HepG2 (cell line): ENCODE measurements around the gene ZNF593OS. TPM values are rescaled to one million over a fixed set of nuclear protein-coding genes. Genes with fewer than 3 reads are reported as not detected.

ENCODE experiments used
- ATAC-seq: fragments of 200-7000 bp; cut with Tn5 transposase; 3 replicates; pipeline ENCODE4 v1.9.1; 2020; ENCODE audit warnings: mild to moderate bottlenecking, moderate library complexity
- BruUV-seq: library from RNA; stranded (reverse); fragments of 400-500 nt; replicated peaks from 2 replicates; lab custom pipeline; 2021; lab: Mats Ljungman, UMichigan
- CTCF ChIA-PET: fragments of 300-600 bp; formaldehyde crosslinking; extraction: SDS; loops from one replicate; lab custom pipeline; 2021; ENCODE audit warnings: low total read pairs, inconsistent platforms, low intra/inter-chr PET ratio; lab: Yijun Ruan, JAX
- POLR2A ChIA-PET: fragments of 350-600 bp; sonication (Branson Sonifier 250); formaldehyde crosslinking; loops from one replicate; lab custom pipeline; 2020; ENCODE audit warnings: antibody characterized with exemption, inconsistent platforms; lab: Yijun Ruan, JAX
- DNase-seq: peaks from one replicate; pipeline ENCODE4 v3.0.0-alpha.2; 2015; ENCODE audit warnings: low spot score
- FAIRE-seq: peaks from 3 replicates; lab custom pipeline; 2011; peaks lifted over from hg19 to GRCh38; lab: Jason Lieb, UNC
- H2AFZ ChIP-seq: one replicate; pipeline ENCODE4 v1.6.1; 2011; ENCODE audit warnings: low read length, inconsistent platforms
- H3K27ac ChIP-seq: fragments of 300-600 bp; 3 replicates; pipeline ENCODE4 v1.8.0; 2011; ENCODE audit warnings: mixed run types, mild to moderate bottlenecking, mixed read lengths, low read length, inconsistent platforms; ENCODE audit not compliant: insufficient read depth; ENCODE audit errors: extremely low read length
- H3K27me3 ChIP-seq, 2 experiments: fragments of 200-600 bp in 1 of 2; 2 replicates in 1 of 2; 3 replicates in 1 of 2; pipeline versions ENCODE4 v1.6.0 to v1.8.0; 2011; ENCODE audit warnings: low read length in 2 of 2, mild to moderate bottlenecking in 2 of 2, moderate library complexity in 2 of 2, inconsistent platforms in 1 of 2; ENCODE audit not compliant: insufficient read depth in 2 of 2, control insufficient read depth in 1 of 2
- H3K36me3 ChIP-seq, 2 experiments: fragments of 200-600 bp in 1 of 2; replicated peaks in 1 of 2; 2 replicates in 1 of 2; 3 replicates in 1 of 2; pipeline versions ENCODE4 v1.5.1 to v1.8.0; 2011; ENCODE audit warnings: low read length in 2 of 2, inconsistent platforms in 1 of 2; ENCODE audit not compliant: insufficient read depth in 2 of 2, control insufficient read depth in 1 of 2
- H3K4me1 ChIP-seq: 2 replicates; pipeline ENCODE4 v1.5.1; 2012; ENCODE audit warnings: low read length, inconsistent platforms; ENCODE audit not compliant: insufficient read depth
- H3K4me2 ChIP-seq: 2 replicates; pipeline ENCODE4 v1.6.0; 2011; ENCODE audit warnings: low read depth, low read length, inconsistent platforms
- H3K4me3 ChIP-seq, 3 experiments: fragments of 200-600 bp in 1 of 3; sonication (generic), shearing (Covaris generic) in 1 of 3; replicated peaks in 1 of 3; 2 replicates each; pipeline ENCODE4 v1.5.1; 2011 to 2016; ENCODE audit warnings: low read length in 3 of 3, inconsistent platforms in 2 of 3, low read depth in 2 of 3, mild to moderate bottlenecking in 2 of 3, control low read depth in 1 of 3, mixed read lengths in 1 of 3; ENCODE audit not compliant: insufficient read depth in 1 of 3
- H3K79me2 ChIP-seq: one replicate; pipeline ENCODE4 v1.6.1; 2011; ENCODE audit warnings: low read length, inconsistent platforms; ENCODE audit not compliant: insufficient read depth
- H3K9ac ChIP-seq: 2 replicates; pipeline ENCODE4 v1.6.0; 2011; ENCODE audit warnings: mild to moderate bottlenecking, low read depth, low read length, inconsistent platforms; ENCODE audit not compliant: insufficient read depth
- H3K9me3 ChIP-seq: 2 replicates; pipeline ENCODE4 v1.5.1; 2012; ENCODE audit warnings: mild to moderate bottlenecking, low read length
- H4K20me1 ChIP-seq: 2 replicates; pipeline ENCODE4 v1.6.0; 2011; ENCODE audit warnings: inconsistent platforms, mild to moderate bottlenecking, low read length, moderate library complexity; ENCODE audit not compliant: insufficient read depth
- ATF5 ChIP-seq: sonication (generic); formaldehyde crosslinking; IDR thresholded peaks from 2 replicates; pipeline ENCODE4 v1.4.0; 2020; ENCODE audit warnings: mild to moderate bottlenecking, low read depth, missing genetic modification reagents
- MAFK ChIP-seq, 2 experiments: IDR thresholded peaks in 1 of 2; conservative IDR thresholded peaks in 1 of 2; 2 replicates each; pipeline ENCODE4 v1.6.1; 2011; ENCODE audit warnings: improper control_type of control experiment in 2 of 2, low read length in 2 of 2
- POGK ChIP-seq: sonication (generic); formaldehyde crosslinking; conservative IDR thresholded peaks from 2 replicates; pipeline ENCODE4 v1.8.0; 2022; ENCODE audit warnings: mild to moderate bottlenecking, moderate library complexity, missing genetic modification reagents
- RFX1 ChIP-seq: fragments of 450-650 bp; IDR thresholded peaks from 2 replicates; pipeline ENCODE4 v1.6.1; 2017
- SMAD1 ChIP-seq: sonication (generic); formaldehyde crosslinking; IDR thresholded peaks from 2 replicates; pipeline ENCODE4 v1.4.0; 2020; ENCODE audit warnings: missing genetic modification reagents, low read depth, mild to moderate bottlenecking, borderline replicate concordance
- TIGD3 ChIP-seq: sonication (generic); formaldehyde crosslinking; IDR thresholded peaks from 2 replicates; pipeline ENCODE4 v1.5.1; 2020; ENCODE audit warnings: mild to moderate bottlenecking, missing genetic modification reagents, borderline replicate concordance
- ZNF264 ChIP-seq: sonication (generic); formaldehyde crosslinking; IDR thresholded peaks from 2 replicates; pipeline ENCODE4 v1.4.0; 2020; ENCODE audit warnings: missing genetic modification reagents
- WGBS: methylation state at CpG from one replicate; pipeline ENCODE4 v1.1.6; 2017; ENCODE audit warnings: low lambda C conversion rate; 5-methylcytosine and 5-hydroxymethylcytosine counted together
- in situ Hi-C: cut with HindIII; loops from 2 replicates; pipeline ENCODE4 v1.10.0; 2017; ENCODE audit warnings: low pct_unique_long_range_greater_than_20kb; ENCODE audit not compliant: extremely low pct_ligation_motif_present
- intact Hi-C: fragments of 100-400 bp; cut with micrococcal nuclease; formaldehyde crosslinking; loops from one replicate; pipeline ENCODE4 v1.10.0; 2022; ENCODE audit not compliant: unreplicated experiment
- polyA plus RNA-seq, 8 experiments: library from polyadenylated mRNA; depleted of rRNA in 3 of 8; stranded (reverse) in 7 of 8; unstranded in 1 of 8; fragments of >200 nt; fragmentation: Illumina TruSeq in 4 of 8; extraction: Trizol in 4 of 8; gene quantifications; 2 replicates each; pipeline versions ENCODE4 v1.2.1 to v1.2.3, GENCODE V29; 2011 to 2016; ENCODE audit warnings: low read depth in 4 of 8, missing spikeins in 1 of 8, mixed read lengths in 1 of 8; ENCODE audit not compliant: insufficient read depth in 1 of 8
- total RNA-seq, 5 experiments: library from RNA; depleted of rRNA; stranded (reverse); fragments of >200 nt; fragmentation: Illumina TruSeq; extraction: Trizol; gene quantifications; 2 replicates each; pipeline ENCODE4 v1.2.3, GENCODE V29; 2016; ENCODE audit warnings: low read depth in 1 of 5

ZNF593OS gene
- total and polyA plus RNA-seq, 2 of the 13 experiments (the other 11 are each of a cell fraction or from before 2014, with no cell fraction given): not detected

GRCh38 chr1:26195805-26196204 is 24.2 kb upstream of the ZNF593OS start:
- H3K4me1 ChIP-seq: no peaks in the 10 kb centered on the region
- no peak overlapping the region for H3K4me2 ChIP-seq
- TF ChIP-seq POGK (no peak), MAFK (conservative IDR thresholded peaks at IDR 0.05 in 1 of 2, IDR thresholded peaks at IDR 0.05 in 1 of 2; ENCODE audit: low read length in 2 of 2) (peak; percentile 21 to 31; a peak in 1 of 4 replicates)
- no peak for FAIRE-seq
- ATAC-seq: no peak
- H3K27me3 ChIP-seq: peaks cover 0 to 31% of the 10 kb centered on the region in 2 experiments; a peak in 2 of 5 replicates
- no TSS peak for BruUV-seq
- H3K4me3 ChIP-seq: no peak overlapping the region
- no peak overlapping the region for H3K27ac ChIP-seq
- intact Hi-C loops: no loop called here
- no peak overlapping the region for H3K9ac ChIP-seq
- no peaks in the 10 kb centered on the region for H3K36me3 ChIP-seq
- no peak overlapping the region for H2AFZ ChIP-seq
- no peaks in the 10 kb centered on the region for H3K9me3 ChIP-seq
- no peak for DNase-seq
- CTCF ChIA-PET: no interaction called here
- no peaks in the 10 kb centered on the region for H3K79me2 ChIP-seq
- POLR2A ChIA-PET: no interaction called here
- in situ Hi-C loops: no loop called here
- H4K20me1 ChIP-seq: no peaks in the 10 kb centered on the region
- WGBS: 69% methylated on average over 3 of the region's 3 CpGs

- CTCF ChIA-PET: no interaction called here
- BruUV-seq: no TSS peak
- no peaks in the 10 kb centered on the region for H4K20me1 ChIP-seq
- no peak overlapping the region for H2AFZ ChIP-seq
- no peak overlapping the region for H3K27ac ChIP-seq
- no peak overlapping the region for H3K4me3 ChIP-seq
- 22% methylated on average over 3 of the region's 3 CpGs for WGBS
- FAIRE-seq: no peak
- ATAC-seq: no peak
- H3K79me2 ChIP-seq: no peaks in the 10 kb centered on the region
- H3K27me3 ChIP-seq: peaks cover 0 to 11% of the 10 kb centered on the region in 2 experiments; a peak in 2 of 5 replicates
- DNase-seq: no peak
- TF ChIP-seq ZNF264 (no peak), RFX1 (no peak), ATF5 (CRISPR knock-in tag) (no peak), SMAD1 (CRISPR knock-in tag) (no peak), TIGD3 (CRISPR knock-in tag) (no peak)
- H3K36me3 ChIP-seq: 0 out of 5 replicates have a peak, but pooled peaks cover 0 to 2% of the 10 kb centered on the region in 2 experiments
- no peak overlapping the region for H3K4me2 ChIP-seq
- POLR2A ChIA-PET: no interaction called here
- H3K9me3 ChIP-seq: no peaks in the 10 kb centered on the region
- H3K4me1 ChIP-seq: no peaks in the 10 kb centered on the region
- in situ Hi-C loops (no loop called here), intact Hi-C loops (no loop called here)
- no peak overlapping the region for H3K9ac ChIP-seq
These were observed 20.1 kb upstream of the ZNF593OS start for GRCh38 chr1:26191739-26192138.
